GM18868 (cell line): ENCODE data around the gene DERL3.

Experiments
- ATAC-seq: cut with Tn5 transposase; IDR thresholded peaks from one replicate; pipeline ENCODE4 v1.9.1; 2021; ENCODE audit warnings: mild to moderate bottlenecking, moderate library complexity; ENCODE audit not compliant: unreplicated experiment

The DERL3 gene

DNA sequence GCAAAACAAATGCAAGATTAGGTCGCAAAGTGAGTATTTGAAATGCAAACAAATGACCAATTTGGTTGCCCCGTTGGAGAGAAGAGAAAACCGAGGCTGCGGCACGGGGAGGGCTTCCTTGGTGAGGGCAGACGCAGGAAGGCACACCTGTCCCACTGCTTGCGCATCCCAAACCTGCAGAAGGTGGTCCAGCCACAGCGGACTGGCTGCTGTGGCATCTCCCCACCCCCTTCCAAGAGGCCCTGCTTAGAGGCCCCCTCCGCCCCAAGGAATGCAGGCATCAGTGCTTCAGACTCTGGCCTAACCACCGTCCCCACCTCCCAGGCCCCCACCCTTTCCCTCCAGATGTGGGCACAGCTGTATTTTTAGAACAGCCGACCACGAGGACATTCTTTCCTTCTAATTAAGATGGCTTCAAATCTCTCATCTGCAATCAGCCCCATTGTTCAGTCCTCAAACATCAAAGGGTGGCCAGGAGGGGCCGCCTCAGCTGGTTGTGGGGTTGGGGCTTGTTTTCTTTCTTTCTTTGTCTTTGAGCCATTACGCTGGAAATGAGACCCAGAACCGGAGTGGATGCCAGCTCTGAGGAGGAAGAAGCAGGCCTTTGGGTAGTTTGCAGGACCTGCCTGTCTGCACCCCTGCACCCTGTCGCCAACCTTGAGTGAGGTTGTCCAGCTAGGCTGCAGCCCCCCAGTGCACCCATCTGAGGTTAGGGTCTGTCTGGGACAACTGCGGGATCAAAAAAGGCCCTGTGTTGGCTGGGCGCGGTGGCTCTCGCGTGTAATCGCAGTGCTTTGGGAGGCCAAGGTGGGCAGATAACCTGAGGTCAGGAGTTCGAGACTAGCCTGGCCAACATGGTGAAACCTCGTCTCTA lies 9.4 kb upstream of the DERL3 start:
- ATAC-seq: no peak

GRCh38 chr22:23847310-23847920 lies 8.6 kb upstream of the DERL3 start:
- ATAC-seq: no peak

- no peak for ATAC-seq
Observed at GRCh38 chr22:23846081-23846469, 7.3 kb upstream of the DERL3 start.

GRCh38 chr22:23845265-23846080 lies 6.7 kb upstream of the DERL3 start:
- no peak for ATAC-seq

- no peak for ATAC-seq
Observed at GRCh38 chr22:23844739-23845202, 6.0 kb upstream of the DERL3 start.

- no peak for ATAC-seq
Observed at GRCh38 chr22:23842599-23842998, 3.8 kb upstream of the DERL3 start.

- ATAC-seq: no peak
Observed at GRCh38 chr22:23841736-23842445, 3.1 kb upstream of the DERL3 start.

DNA sequence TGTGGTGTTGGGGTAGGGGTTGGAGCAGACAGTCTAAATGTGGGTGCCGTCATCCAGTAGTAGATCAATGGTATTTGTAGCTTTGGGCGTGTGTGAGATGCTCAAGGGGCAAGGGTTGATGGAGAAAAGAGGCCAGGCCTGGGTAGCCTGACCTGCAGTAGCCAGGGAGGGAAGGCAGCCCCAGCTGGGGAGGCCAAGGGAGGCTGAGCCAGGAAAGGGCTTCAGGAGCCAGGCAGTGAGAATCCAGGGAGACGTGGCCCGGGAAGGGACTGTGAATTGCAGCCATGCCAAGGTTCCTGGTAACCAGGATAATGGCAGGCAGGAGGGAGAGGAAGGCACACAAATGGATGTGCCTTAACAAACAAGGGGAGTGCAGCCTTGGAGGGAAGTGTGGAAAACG lies 2.5 kb upstream of the DERL3 start:
- ATAC-seq: no peak

DNA sequence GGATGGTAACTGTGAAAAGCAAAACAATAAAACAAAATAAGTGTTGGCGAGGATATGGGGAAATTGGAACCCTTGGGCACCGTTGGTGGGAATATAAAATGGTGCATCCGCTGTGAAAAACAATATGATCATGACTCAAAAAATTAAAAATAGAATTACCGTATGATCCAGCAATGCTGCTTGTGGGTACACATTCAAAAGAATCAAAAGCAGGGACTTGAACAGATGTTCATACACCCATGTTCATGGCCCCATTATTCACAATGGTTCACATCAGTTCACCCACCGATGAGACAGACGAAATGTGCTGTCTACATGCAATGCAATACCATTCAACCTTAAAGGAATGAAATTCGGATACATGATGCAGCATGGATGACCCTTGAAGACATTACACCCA lies 1.2 kb upstream of the DERL3 start:
- ATAC-seq: no peak

GRCh38 chr22:23837911-23838680 lies 710 bp downstream of the DERL3 start:
- ATAC-seq: no peak

DNA sequence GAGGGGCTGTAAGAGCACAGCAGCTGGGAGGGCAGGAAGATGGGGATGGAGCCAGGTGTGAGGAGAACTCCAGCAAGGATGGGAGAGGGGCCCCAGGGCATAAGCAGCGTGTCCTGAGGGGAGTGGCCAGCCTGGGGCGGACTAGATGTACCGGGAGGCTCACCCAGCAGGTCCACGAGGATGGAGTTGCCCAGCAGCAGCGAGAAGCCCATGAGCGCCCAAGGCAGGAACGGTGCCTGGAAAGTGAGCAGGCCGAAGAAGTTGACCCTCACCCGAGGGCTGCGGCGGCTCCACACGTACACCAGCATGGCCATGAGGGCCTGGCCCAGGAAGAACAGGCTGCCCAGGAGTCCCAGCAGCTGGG lies 1.3 kb downstream of the DERL3 start:
- no peak for ATAC-seq

DNA sequence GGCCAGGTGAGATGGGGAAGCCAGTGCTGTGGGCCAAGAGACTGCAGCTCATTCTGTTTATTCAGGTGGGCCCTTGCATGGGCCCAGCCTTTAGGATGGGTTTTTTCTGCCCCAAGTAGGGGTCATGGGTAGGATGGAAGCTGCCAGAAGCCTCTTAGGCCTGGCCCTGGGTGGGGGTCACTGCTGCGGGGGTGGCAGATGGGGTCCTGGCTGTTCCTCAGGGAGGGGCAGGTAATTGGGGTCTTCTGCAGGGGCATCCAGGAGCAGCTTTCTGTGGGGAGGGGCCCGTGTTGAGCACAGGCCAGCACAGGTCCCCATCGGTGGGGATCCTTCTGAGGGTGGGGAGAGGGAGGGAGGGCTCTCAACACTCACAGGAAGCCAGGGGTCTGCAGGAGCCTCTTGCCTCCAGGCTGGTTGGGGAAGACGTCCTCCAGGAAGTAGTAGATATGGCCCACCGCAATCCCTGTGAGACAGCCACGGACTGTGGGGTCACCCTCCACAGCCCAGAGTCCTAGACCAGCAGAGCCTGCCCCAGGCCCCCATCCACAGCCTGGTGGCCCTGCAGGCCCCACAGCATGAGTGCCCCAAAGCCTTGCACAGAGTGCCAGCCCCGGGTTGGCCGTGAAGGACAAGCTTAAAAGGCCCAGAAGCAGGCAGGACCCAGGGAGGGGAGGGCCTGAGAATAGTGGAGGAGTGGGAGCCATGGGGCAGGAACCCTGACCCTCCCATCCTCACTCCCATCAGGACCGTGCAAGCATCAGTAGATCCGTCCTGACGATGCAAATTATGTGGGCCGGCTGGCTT lies 1.9 kb downstream of the DERL3 start:
- ATAC-seq: no peak

DNA sequence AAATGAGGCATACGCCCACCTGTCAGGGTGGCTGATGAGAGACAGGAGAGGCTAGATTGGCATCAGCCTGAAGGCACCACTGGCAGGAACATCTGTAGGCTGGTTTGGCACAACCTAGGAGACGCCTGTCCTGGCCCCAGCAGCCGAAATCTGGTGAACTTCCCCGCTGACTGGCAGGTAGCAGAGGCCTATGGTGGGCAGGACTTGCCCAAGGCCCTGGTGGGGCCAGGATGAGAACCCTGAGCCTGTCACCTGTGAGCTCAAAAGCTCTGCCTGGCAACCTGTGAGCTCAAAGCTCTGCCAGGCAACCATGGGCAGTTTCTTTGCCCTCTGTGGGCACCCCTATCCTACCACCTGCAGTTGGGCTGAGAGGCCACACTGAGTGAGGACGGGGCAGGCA lies 2.5 kb downstream of the DERL3 start:
- no peak for ATAC-seq

DNA sequence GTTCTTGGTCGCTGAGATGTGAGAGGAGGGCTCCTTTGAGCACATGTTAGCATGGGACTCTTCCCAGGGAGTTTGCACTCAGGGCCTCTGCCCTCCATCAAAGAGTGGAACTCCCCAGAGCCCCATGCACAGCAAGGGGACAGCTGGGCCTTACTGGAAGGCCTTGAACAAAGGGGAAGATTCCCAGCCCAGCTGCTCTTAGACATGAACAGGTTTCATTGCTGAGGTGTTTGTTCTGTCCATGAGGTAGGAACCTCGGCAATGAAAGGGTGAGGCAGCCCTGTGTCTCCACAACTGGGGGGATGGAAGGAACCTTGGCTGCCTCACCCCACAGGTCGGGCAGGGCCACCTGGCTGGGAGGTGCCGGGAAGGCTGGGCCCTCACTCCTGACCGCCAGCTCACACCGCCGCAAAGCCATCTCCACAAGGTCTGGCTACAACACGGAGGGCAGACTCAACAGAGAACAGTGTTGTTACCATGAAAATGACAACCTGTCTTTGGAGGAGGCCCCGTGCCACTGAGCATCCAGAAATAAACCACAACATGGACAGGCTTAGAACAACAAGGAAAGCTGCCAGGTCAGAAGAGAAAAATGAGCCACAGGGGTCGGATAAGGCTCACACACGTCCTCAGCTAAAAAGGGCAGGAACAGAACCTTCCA lies 3.2 kb downstream of the DERL3 start:
- no peak for ATAC-seq

GRCh38 chr22:23834793-23835483 lies 3.9 kb downstream of the DERL3 start:
- no peak for ATAC-seq

DNA sequence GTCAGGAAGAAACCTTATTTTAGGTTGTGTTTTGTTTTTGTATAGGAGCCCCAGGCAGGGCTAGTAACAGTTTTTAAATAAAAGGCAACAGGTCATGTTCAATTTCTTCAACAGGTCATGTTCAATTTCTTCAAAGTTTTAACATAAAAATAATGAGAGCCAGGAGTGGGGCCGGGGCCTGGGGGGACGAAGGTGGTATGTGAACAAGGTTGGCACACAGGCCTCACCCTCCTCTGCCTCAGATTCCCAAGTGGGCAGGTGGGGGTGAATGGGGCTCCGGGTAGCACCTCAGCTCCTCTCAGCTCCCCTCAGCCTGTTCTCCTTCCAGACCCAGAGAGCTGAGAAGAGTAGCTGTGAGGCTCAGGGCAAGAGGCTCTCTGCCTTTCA lies 4.4 kb downstream of the DERL3 start:
- no peak for ATAC-seq

DNA sequence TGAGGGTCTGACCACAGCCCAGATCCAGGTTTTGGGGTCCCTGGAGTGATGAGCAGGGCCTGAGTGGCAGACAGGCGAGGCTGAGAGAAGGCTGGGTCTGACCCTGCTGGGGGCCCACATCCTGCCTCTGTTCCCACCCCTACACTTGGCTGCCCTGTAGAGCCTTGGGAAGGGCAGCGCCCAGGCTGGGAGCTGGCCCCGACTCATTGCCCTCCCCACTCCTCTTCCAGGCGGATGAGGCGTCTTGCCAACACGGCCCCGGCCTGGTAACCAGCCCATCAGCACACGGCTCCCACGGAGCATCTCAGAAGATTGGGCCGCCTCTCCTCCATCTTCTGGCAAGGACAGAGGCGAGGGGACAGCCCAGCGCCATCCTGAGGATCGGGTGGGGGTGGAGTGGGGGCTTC lies 4.9 kb downstream of the DERL3 start:
- no peak for ATAC-seq

DNA sequence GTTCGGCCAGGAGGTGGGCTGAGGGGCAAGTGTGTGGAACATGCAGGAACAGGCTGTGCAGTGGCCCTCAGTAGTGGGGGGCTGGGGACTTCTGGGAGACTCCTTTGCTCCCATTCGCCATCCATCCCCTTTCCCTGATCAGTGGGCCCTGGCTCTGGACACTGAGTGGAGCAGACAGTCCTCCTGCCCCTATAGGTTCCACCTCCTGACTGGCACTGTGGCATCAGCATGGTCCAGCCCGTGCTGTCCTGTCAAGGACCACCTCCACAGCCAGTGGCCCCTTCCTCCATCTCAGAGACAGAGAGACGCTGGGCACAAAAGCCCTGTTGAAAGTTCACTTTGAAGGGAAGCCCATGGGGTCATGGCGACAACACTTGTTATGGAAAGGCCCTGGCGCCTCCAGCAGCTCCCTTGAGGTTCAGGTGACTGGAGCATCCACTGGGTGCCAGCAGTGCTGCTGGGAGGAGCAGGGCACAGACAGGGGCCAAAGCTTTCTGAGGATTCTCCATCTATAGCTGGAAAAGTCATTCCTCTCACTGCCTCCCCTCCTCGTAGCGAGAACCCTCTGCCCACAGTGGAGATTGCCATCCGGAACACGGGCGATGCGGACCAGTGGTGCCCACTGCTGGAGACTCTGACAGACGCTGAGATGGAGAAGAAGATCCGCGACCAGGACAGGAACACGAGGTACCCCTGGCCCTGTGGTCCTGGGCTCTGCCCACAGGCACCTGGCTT lies 5.6 kb downstream of the DERL3 start:
- ATAC-seq: no peak
